ENCODE results near the gene CCM2L.

Gene CCM2L

GRCh38 chr20:32062776-32063170 is 52.5 kb downstream of the CCM2L start:
- no peak for DNase-seq

DNA sequence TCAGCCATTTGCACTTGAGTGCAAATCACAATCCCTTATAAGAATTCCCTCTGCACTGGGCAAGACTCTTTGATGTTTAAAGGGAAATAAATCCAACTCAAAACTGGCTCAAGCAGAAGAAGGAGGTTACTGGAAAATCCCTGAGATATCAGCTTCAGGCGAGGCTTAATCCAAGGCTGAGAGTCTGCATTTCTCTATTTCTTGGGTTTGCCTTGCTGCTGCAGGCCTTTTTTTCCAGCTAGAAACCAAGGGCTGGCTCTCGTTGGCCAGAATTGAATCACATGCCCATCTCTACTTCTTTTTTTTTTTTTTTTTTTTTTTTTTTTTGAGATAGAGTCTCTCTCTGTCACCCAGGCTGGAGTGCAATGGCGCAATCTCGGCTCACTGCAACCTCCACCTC is 53.5 kb downstream of the CCM2L start:
- no peak for DNase-seq

- no peak for DNase-seq
Measured at GRCh38 chr20:32064667-32065066, 54.4 kb downstream of the CCM2L start.

DNA sequence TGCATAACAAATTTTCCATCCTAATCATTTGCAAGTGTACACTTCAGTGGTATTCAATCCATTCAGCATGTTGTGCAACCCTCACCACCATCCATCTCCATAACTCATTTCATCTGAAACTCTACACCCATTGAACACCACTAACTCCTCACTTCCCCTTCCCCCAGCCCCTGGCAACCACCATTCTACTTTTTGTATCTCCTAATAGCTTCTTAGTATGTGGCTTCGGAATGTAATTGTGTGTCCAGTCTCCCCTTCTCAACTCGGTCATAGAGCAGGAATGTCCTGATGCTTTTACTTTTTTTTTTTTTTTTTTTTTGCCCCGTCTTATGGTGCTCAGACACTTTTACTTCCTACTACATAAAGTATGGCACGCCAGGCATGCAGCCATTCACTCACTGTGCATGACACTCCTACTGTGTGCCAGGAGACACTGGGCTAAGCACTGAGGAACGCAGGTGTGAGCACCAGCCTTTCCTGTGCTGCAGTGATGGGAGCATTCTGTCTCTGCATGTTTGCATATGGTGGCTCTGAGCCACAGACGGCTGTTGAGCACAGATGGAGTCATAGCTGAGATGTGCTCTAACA is 57.1 kb downstream of the CCM2L start:
- no peak for DNase-seq

DNA sequence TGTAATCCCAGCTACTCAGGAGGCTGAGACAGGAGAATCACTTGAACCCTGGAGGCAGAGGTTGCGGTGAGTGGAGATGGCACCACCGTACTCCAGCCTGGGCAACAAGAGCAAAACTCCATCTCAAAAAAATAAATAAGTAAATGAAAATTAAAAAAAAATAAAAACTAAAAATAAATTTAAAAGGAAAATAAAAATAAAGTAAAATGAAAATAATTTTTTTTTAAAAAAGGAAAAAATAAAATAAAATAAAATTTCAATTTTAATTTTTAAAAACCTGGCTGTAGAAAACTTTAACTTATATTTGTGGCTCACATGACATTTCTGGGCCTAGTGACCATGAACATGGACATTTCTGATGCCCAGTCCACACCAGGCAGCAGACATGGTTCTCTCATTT is 57.9 kb downstream of the CCM2L start:
- no peak for DNase-seq

DNA sequence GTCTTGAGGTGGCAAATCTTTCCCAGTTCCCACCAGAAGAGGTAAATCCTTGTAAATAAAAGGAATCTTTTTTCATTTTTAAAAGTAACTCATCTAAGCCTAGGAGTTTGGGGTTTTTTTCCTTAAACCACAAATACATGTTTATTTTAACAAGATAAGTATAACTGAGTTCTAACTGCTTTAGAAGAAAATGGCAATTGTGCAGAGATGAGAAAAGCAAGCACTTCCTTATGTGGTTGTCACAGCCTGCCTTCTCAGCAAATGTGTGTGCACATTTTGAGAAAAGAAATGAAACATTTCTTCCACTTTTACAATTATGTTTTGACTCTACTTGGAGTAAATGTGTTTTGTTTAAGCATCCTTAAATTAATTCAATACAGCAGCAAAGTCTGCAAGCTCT is 59.5 kb downstream of the CCM2L start:
- DNase-seq = no peak

DNA sequence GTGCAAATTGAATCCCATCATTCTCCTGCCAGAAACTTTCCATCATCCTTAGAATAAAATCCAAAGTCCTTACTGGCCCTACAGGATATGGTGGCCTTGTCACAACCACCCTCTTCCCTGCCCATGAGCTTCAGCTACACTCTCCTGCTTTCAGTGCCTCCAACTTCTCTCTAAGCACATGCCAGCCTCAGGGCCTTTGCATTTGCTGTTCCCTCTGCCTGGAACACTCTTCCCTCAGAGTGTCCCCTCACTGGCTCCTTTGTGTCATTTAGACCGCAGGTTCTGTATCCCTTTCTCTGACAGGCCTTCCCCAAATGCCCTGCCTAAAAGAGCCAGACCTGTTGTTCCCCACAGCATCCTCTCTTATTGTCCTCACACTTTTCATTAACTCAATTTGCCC is 60.0 kb downstream of the CCM2L start:
- no peak for DNase-seq

DNA sequence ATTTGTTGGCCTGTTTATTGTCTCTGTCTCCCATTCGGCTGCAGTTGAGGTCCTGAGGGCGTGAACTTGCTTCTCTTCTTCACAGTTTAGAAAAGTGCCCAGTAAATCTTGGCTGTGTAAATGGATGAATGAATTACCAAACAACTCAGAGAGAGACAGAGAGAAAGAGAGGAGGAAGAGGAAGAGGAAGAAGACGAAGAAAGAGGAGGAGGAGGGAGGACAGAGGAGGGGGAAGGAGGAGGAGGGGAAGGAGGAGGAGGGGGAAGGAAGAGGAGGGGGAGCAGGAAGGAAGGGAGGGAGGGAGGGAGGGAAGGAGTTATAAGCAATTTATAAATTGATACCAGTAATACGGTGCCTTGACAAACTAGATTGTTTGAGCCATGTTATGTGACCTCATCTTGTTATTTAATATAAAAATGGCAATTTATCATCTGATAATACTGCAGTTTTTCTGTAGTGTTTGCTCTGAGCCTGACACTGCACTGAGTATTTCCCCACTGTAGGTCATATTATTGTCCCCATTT is 60.5 kb downstream of the CCM2L start:
- DNase-seq = no peak

- no peak for DNase-seq
Measured at GRCh38 chr20:32071395-32072167, 61.3 kb downstream of the CCM2L start.

DNA sequence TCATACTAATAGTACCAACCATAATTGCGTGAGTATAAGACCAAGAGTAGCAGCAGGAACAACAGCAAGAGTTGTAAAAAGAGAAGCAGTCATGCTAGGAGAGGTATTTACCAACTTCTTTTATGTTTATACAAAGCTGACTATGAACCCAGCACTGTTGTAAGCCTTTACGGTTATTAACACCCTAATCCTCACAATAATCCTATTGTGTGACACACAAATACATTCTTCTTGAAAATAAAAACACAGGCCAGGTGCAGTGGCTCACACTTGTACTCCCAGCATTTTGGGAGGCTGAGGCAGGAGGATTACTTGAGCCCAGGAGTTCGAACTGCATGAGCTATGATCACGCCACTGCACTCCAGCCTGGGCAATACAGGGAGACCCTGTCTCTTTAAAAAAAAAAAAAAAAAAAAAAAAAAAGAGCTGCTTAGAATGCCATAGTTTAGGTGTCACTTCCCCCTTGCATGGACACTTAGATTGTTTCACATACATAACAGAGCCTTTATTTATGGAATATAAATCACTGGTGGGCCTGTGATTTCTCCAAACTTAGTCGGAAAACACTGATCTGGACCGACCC is 62.0 kb downstream of the CCM2L start:
- no peak for DNase-seq

- DNase-seq = no peak
Measured at GRCh38 chr20:32075534-32075933, 65.3 kb downstream of the CCM2L start.

GRCh38 chr20:32077190-32077589 is 67.0 kb downstream of the CCM2L start:
- no peak for DNase-seq

GRCh38 chr20:32078322-32078721 is 68.1 kb downstream of the CCM2L start:
- no peak for DNase-seq

- DNase-seq = no peak
Measured at GRCh38 chr20:32078791-32079190, 68.6 kb downstream of the CCM2L start.

- no peak for DNase-seq
Measured at GRCh38 chr20:32079655-32080109, 69.4 kb downstream of the CCM2L start.

DNA sequence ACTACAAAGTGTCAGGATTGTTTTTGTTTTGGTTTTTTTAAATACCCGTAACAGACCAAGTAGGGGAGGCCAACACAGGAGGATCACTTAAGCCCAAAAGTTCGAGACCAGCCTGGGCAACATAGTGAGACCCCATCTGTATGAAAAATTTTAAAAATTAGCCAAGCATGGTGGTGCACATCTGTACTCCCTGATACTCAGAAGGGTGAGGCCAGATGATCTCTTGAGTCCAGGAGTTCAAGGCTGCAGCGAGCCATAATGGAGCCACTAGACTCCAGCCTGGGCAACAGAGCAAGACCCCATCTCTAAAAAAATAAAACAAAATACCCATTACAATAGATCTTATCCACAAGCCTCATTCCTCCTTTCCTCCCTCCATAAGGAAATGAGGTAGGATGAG is 70.5 kb downstream of the CCM2L start:
- no peak for DNase-seq

Measured in NCI-H1417 (cell line).